HG03097 (cell line): ENCODE measurements around the gene DEFB123.
"Not testable (repeated sequence)": the region's sequence is repeated elsewhere in the genome, so short reads cannot be mapped to it uniquely, and the experiment has no call there.

Experiments used
- ATAC-seq: cut with Tn5 transposase; IDR thresholded peaks from one replicate; pipeline ENCODE4 v1.9.1; 2021; ENCODE audit not compliant: unreplicated experiment, low FRiP score

The DEFB123 gene, protein sequence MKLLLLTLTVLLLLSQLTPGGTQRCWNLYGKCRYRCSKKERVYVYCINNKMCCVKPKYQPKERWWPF

DNA sequence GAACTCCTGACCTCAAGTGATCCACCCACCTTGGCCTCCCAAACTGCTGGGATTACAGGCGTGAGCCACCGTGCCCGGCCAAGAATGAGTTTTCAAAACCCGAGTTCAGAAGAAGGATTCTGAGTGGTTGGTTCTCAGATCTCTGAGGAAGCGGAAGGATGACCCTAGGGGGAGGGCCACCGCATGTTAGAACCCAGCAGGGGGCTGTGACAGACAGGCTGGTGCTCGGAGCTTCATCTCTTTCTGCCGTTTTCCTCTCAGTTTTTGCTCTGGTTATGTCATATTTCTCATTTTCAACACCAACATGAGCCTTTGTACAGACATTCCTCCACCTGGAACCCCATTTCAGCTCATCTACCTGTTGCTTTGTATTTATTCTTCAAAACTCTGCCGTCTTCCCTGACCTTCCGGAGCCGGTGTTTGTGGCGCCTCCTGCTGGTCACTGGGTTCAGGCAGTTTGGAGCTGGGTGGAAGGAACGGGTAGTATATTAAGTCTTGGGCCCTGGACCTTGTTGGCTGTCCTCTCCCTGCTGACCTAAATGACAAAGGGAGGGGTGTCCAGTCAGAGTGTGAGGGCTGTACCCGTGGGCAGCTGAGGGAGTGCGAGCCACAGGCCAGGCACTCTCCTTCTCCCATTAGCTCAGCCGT, at the start of gene DEFB123:
Gene DEFB123, plus strand, starts transcription at position 621 of the 648 bp plus-strand sequence. CDS start 67 bp downstream, outside the sequence.
- no peak for ATAC-seq

DNA sequence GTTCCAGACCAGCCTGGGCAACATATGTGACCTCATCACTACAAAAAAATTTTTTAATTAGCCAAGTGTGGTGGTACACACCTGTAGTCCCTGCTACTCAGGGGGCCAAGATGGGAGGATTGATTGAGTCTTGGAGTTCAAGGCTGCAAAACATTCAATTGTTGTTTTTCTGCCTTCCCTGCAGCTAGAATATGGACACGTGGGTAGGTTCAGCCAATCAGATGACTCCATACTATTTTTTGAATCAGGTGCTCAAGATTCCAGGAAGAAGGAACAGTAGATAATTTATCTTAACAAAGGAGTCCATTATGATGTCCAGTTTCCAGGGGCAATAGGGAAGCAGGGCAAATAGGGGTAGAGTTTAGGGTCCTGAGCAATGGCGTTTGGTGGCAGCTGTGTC, 47.6 kb upstream of the DEFB123 start:
- no peak for ATAC-seq

DNA sequence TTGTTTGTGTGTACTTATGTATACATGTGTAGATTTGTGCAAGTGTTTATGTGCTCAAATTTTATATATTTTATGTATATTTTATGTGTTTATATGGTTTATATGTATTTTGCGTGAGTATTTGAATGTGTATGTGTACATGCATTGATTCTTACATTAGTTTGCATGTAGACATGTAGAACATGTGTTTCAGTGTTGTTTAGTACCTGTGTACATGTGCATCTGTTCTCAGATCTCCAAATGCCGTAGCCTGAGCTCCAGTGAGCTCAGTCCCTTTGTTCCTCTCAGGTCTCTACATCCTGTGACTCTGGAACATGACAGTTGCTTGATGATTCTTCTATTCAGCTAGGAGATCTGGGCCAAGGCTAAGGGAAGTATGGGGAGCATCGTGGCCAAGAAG, 45.5 kb upstream of the DEFB123 start:
- no peak for ATAC-seq

- ATAC-seq: no peak
Observed at GRCh38 chr20:31403886-31404285, 36.5 kb upstream of the DEFB123 start.

DNA sequence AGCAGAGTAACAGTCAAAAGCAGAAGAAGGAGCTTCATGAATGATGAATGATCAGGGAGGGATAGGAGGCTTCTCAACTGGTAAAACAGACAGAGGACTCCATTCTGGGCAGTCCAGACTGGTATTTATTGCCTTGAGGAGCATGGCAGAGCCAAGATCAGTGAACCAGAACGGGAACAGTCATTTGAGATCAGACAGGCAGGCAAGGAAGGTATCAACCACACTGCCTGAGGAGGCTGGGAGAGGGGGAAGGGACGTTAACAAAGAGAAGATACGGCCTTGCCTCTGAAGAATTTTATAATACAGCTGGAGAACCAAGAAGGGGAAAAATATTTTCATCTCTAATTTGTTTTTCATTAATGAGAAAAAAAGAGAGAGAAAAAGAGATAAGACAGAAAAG, 34.3 kb upstream of the DEFB123 start, which contains the start of gene DEFB121:
Gene DEFB121, minus strand, starts transcription at position 101 of the 400 bp plus-strand sequence. Its CDS starts 63 bp downstream, at position 38.
- ATAC-seq: no peak

DNA sequence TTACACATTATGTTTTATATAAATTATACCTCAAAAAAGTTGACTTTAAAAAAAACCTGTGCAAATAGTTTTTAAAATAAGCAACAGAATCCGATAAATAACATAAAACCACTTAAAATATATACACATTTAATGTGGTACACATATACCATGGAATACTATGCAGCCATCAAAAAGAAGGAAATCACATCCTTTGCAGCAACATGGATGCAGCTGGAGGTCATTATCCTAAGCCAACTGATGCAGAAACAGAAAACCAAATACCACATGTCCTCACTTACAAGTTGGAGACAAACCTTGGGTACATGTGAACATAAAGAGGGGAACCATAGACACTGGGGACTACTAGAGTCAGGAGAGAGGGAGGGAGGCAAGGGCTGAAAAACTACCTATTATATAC, 30.4 kb upstream of the DEFB123 start:
- no peak for ATAC-seq

GRCh38 chr20:31414381-31414780, 26.1 kb upstream of the DEFB123 start:
- no peak for ATAC-seq

DNA sequence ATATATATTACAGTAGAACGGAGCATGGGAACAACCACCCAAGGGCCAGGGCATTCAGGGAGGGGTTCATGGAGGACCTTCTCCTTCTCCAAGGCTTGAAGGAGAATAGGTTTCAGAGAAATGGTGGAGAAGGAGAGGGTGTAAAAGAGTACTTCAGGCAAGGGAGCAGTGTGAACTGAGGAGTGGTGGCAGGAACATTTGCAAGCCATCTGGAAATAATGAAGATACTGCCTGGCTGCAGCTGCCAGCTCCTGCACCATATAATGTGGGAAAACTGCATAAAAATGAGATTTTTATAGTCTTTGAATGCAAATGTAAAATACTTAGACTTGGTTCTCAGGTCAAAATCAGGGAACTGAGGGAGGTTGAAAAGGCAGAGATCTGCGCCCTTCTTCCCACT, 24.8 kb upstream of the DEFB123 start:
- no peak for ATAC-seq

DNA sequence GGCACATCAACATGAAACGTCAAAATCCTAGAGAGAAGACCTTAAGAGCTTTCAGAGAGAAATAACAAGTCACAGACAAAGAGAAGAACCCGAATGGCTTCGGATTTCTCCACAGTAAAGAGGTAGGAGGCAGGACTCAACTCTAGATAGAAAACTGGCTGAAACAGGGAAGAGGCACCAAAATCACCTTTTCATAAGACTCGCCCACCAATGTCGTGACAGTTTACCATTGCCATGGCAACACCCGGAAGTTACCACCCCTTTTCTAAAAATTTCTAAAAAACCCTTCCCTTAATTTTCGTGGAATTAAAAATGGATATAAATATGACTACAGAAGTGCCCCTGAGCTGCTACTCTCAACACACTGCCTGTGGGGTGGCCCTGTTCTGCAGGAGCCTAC, 22.1 kb upstream of the DEFB123 start:
- no peak for ATAC-seq

GRCh38 chr20:31425797-31426196, 14.6 kb upstream of the DEFB123 start:
- no peak for ATAC-seq

DNA sequence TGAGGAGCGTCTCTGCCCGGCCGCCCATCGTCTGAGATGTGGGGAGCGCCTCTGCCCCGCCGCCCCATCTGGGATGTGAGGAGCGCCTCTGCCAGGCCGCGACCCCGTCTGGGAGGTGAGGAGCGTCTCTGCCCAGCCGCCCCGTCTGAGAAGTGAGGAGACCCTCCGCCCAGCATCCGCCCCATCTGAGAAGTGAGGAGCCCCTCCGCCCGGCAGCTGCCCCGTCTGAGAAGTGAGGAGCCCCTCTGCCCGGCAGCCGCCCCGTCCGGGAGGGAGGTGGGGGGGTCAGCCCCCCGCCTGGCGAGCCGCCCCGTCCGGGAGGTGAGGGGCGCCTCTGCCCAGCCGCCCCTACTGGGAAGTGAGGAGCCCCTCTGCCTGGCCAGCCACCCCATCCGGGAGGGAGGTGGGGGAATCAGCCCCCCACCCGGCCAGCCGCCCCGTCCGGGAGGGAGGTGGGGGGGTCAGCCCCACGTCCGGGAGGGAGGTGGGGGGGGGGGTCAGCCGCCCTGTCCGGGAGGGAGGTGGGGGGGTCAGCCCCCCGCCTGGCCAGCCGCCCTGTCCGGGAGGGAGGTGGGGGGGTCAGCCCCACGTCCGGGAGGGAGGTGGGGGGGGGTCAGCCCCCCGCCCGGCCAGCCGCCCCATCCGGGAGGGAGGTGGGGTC, 13.4 kb upstream of the DEFB123 start:
- ATAC-seq: not testable (repeated sequence)

- not testable (repeated sequence) for ATAC-seq
Observed at GRCh38 chr20:31427576-31427975, 12.9 kb upstream of the DEFB123 start.

DNA sequence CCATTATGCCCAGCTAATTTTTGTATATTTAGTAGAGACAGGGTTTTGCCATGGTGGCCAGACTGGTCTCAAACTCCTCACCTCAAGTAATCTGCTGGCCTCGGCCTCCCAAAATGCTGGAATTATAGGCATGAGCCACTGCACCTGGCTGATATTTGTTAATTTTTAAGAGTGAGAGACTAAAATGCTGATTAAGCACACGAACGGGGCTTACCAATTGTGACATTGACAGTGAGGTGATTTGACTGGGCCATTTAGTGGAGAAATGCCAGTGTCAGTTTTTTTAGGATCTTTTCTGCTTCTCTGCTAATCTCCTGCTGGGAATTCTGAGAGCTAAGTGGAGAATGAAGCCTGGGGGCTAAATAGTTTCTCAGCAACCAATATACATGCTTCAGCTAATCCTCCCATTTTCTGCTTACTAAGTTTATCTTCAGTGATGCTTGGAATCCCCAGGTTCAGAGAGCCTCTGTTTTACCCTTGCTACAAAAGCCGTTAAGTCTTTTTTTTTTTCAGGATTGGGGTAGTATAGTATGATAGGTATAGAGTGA, 9.8 kb upstream of the DEFB123 start:
- ATAC-seq: no peak

DNA sequence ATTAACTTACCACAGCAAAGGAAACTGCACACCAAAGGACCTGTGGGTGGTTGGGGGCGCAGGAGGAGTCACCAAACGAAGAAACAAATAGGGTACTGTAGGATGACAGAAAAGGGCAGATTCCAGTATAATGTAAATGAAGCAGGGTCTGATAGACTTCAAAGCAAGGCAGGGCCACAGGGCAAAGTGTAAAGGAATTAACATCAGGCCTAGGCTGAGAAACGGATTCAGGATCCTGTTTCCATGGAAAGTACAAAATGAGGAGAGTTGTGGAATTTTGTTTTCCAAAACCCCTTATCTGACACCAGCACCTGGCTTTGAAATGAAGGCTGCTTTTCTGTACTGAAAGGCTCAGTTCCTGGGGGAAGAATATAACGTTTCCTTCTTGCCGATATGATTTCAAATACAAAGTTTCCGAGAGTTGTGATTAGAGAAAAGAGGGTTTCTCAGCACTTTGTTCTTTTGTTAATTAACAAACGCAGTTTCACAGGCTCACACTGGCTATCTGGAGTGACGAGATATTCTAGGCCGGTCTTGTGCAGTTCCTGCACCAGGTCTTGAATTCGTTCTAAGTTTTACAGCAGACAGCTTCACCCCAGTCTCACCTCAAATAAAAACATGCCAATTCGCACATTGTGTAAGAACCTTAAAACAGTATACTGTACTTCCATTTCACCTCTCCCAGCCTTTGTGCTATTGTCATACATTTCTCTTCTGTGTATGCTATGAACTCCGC, 5.8 kb downstream of the DEFB123 start:
- ATAC-seq: no peak

DNA sequence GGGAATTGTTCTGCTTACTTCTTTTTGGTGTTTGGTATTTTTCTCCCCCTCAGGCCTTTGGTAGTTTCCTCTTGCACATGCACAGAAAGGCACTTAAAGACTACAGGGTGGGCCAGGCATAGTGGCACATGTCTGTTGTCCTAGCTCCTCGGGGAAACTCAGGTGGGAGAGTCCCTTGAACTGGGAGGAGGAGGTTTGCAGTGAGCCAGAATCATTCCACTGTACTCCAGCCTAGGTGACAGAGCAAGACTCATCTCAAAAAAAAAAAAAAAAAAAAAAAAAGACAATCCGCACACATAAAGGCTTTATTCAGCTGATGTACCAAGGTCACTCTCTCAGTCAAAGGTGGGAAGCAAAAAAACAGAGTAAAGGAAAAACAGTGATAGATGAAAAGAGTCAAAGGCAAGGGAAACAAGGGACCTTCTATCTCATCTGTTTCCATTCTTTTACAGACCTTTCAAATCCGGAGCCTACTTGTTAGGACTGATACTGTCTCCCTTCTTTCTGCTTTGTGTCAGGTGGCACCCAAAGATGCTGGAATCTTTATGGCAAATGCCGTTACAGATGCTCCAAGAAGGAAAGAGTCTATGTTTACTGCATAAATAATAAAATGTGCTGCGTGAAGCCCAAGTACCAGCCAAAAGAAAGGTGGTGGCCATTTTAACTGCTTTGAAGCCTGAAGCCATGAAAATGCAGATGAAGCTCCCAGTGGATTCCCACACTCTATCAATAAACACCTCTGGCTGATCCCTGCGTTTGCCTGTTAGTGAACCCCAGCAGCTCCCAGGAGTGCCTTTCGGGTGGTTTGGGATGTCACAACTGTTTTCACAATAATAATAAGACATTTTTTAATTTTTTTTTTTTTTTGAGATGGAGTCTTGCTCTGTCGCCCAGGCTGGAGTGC, 9.3 kb downstream of the DEFB123 start:
- ATAC-seq: no peak

DNA sequence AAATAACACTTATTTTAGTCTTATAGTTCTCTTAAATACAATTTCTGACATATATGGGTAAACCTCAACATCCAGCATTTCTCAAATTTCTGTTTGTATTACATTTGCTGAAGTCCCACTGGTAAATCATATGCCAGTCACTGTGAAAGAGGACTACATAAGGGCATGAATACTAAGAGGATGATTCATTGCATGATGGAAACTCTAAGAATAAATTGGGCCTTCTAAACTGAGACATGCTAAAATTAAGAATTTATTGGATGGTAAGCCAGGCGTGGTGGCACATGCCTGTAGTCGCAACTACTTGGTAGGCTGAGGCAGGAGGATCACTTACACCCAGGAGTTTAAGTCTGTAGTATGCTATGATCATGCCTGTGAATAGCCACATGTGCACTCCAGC, 12.1 kb downstream of the DEFB123 start:
- ATAC-seq: no peak

- no peak for ATAC-seq
Observed at GRCh38 chr20:31454361-31454760, 13.9 kb downstream of the DEFB123 start.

DNA sequence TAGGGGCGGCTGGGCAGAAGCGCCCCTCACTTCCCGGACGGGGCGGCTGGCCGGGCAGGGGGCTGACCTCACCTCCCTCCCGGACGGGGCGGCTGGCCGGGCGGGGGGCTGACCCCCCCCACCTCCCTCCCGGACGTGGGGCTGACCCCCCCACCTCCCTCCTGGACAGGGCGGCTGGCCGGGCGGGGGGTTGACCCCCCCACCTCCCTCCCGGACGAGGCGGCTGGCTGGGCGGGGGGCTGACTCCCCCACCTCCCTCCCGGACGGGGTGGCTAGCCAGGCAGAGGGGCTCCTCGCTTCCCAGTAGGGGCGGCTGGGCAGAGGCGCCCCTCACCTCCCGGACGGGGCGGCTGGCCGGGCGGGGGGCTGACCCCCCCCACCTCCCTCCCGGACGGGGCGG, 30.5 kb downstream of the DEFB123 start:
- ATAC-seq: not testable (repeated sequence)

- ATAC-seq: no peak
Observed at GRCh38 chr20:31472395-31473330, 32.2 kb downstream of the DEFB123 start.
